Measurements from ENCODE around the gene ZFYVE27. TPM values are rescaled to one million over a fixed set of nuclear protein-coding genes. Genes with fewer than 3 reads are reported as not detected.

ZFYVE27 gene
- total RNA-seq, 1 experiment from 2014 or later, result 26.0 TPM

DNA sequence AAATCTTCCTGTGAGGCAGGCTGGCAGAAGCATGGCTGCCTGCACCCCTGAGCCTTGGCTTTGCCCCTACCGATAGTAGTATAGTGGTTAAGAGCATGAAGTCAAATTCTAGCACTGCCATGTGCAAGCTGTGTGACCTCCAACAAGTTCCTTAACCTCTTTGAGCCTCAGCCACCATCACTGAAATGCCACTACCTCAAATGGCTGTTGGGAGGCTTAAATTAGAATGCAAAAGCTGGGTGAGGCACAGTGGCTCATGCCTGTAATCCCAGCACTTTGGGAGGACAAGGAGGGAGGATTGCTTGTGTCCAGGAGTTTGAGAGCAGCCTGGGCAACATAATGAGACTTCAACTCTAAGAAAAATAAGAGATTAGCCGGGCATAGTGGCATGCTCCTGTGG, 26.5 kb downstream of the ZFYVE27 start:
- TF ChIP-seq NFYB (CRISPR knock-in tag; conservative IDR thresholded peaks at IDR 0.05; ENCODE audit: low read depth) (no peak), IRF1 (CRISPR knock-in tag; IDR thresholded peaks at IDR 0.05) (no peak), ZNF532 (CRISPR knock-in tag; IDR thresholded peaks at IDR 0.05; ENCODE audit: borderline replicate concordance) (no peak), MAX (CRISPR knock-in tag; IDR thresholded peaks at IDR 0.05) (no peak), JUN (CRISPR knock-in tag; IDR thresholded peaks at IDR 0.05) (no peak), EMX1 (CRISPR knock-in tag; IDR thresholded peaks at IDR 0.05) (no peak), KAT7 (CRISPR knock-in tag; IDR thresholded peaks at IDR 0.05; ENCODE audit: borderline replicate concordance) (no peak), CDX4 (CRISPR knock-in tag; IDR thresholded peaks at IDR 0.05; ENCODE audit: borderline replicate concordance) (no peak), ZNF263 (CRISPR knock-in tag; IDR thresholded peaks at IDR 0.05; ENCODE audit: low read depth) (no peak), TEAD4 (CRISPR knock-in tag; IDR thresholded peaks at IDR 0.05) (no peak), CBFB (CRISPR knock-in tag; IDR thresholded peaks at IDR 0.05; ENCODE audit: low read depth) (no peak), ZSCAN18 (CRISPR knock-in tag; IDR thresholded peaks at IDR 0.05) (no peak), MYBL2 (CRISPR knock-in tag; IDR thresholded peaks at IDR 0.05) (no peak)
- TF ChIP-seq, protein P1, sequence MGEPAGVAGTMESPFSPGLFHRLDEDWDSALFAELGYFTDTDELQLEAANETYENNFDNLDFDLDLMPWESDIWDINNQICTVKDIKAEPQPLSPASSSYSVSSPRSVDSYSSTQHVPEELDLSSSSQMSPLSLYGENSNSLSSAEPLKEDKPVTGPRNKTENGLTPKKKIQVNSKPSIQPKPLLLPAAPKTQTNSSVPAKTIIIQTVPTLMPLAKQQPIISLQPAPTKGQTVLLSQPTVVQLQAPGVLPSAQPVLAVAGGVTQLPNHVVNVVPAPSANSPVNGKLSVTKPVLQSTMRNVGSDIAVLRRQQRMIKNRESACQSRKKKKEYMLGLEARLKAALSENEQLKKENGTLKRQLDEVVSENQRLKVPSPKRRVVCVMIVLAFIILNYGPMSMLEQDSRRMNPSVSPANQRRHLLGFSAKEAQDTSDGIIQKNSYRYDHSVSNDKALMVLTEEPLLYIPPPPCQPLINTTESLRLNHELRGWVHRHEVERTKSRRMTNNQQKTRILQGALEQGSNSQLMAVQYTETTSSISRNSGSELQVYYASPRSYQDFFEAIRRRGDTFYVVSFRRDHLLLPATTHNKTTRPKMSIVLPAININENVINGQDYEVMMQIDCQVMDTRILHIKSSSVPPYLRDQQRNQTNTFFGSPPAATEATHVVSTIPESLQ (CRISPR knock-in tag; IDR thresholded peaks at IDR 0.05), result no peak
- TF ChIP-seq, protein P2, sequence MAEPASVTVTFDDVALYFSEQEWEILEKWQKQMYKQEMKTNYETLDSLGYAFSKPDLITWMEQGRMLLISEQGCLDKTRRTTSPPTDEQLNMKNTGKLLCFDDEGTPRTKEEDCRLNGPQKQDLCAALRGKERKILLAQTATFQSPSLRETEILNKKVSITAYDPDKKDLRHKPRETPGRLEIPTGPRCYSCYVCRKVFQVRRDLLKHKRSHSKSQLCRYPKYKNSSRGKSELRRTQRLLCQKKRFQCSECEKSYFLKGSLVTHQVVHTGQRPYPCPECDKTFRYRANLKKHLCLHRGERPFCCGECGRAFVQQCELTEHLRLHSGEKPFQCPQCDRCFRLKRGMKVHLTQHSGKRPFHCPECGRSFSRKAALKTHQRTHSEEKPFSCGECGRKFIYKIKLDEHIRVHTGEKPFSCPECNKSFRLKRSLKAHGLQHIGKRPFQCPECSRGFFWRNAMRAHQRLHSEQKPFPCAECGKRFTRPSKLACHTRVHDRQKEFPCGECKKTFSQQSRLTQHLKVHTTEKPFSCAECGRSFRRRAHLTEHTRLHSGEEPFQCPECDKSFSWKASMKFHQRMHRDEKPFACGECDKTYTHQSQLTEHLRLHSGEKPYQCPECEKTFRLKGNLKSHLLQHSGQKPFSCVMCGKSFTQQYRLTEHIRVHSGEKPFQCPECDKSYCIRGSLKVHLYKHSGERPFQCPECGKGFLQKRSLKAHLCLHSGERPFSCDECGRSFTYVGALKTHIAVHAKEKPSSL (CRISPR knock-in tag; conservative IDR thresholded peaks at IDR 0.05), result no peak
- TF ChIP-seq, protein P3, sequence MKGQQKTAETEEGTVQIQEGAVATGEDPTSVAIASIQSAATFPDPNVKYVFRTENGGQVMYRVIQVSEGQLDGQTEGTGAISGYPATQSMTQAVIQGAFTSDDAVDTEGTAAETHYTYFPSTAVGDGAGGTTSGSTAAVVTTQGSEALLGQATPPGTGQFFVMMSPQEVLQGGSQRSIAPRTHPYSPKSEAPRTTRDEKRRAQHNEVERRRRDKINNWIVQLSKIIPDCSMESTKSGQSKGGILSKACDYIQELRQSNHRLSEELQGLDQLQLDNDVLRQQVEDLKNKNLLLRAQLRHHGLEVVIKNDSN (CRISPR knock-in tag; IDR thresholded peaks at IDR 0.05), result no peak
- TF ChIP-seq, protein P4, sequence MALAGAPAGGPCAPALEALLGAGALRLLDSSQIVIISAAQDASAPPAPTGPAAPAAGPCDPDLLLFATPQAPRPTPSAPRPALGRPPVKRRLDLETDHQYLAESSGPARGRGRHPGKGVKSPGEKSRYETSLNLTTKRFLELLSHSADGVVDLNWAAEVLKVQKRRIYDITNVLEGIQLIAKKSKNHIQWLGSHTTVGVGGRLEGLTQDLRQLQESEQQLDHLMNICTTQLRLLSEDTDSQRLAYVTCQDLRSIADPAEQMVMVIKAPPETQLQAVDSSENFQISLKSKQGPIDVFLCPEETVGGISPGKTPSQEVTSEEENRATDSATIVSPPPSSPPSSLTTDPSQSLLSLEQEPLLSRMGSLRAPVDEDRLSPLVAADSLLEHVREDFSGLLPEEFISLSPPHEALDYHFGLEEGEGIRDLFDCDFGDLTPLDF (CRISPR knock-in tag; IDR thresholded peaks at IDR 0.05), result no peak
- no peak overlapping the region for H3K4me3 Mint-ChIP-seq
- ATAC-seq (no peak), DNase-seq (ENCODE audit: low spot score) (no peak)
- H3K36me3 Mint-ChIP-seq, result peaks cover 9% of the 10 kb centered on the region
- H3K9me3 Mint-ChIP-seq, result no peaks in the 10 kb centered on the region
- H3K4me1 Mint-ChIP-seq, result peaks cover 17% of the 10 kb centered on the region
- POLR2A ChIA-PET, result interaction anchor here (1.1 kb wide), 1 partner anchor 76 kb away, joined by 3 read pairs; the partner anchor contains the start of gene AVPI1
- CTCF ChIA-PET, result interaction anchor here (0.6 to 2.4 kb wide), 13 partner anchors 8 to 546 kb away, joined by 3 to 13 read pairs (median 6); partner anchors contain the start of genes R3HCC1L and SFRP5
- no peak overlapping the region for H3K27ac Mint-ChIP-seq
- peaks cover 8% of the 10 kb centered on the region for H3K27me3 Mint-ChIP-seq (ENCODE audit: low read depth)

Measured in WTC11 (cell line).